Hematopoietic multipotent progenitor cell (in vitro differentiated cells): ENCODE results near the gene TENT4A. TPM values are rescaled to one million over a fixed set of nuclear protein-coding genes. Genes with fewer than 3 reads are reported as not detected.
"Not testable (repeated sequence)": the region's sequence is repeated elsewhere in the genome, so short reads cannot be mapped to it uniquely, and the experiment has no call there.

ENCODE experiments used
- DNase-seq, 3 donors: peaks; one replicate each; pipeline ENCODE4 v3.0.0-alpha.2; 2011 to 2015; ENCODE audit warnings: low read depth in 2 of 3, low spot score in 2 of 3
- total RNA-seq: library from RNA; depleted of rRNA; stranded (reverse); fragments of >200 nt; gene quantifications from one replicate; pipeline ENCODE4 v1.2.3, GENCODE V29; 2012

Gene TENT4A
- total RNA-seq, 1 donor = 14.5 TPM

DNA sequence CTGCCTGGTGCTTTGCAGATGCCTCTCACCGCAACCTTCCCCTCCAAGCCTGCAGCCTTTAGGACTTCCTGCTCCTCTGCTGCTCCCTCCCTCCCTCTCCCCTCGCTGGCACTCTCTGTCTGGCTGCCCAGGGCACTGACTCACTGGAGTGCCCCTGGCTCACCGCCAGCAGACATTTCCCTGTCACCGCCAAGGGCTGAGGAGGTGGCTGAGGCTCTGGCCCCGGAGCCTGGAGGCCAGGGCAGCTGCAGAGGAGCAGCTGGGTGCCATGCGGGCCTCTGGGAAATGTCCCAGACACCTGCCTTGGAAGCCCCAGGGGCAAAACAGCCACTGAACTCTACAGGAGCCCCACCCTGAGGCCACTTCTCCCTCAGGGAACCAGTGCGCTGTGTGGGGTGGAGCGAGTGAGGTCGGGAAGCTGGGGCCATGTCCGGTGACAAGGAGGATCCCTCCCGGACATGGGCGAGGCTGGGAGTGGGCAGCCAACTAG is 53.4 kb downstream of the TENT4A start:
- peak in 2 of 3 donors; percentile 97 for DNase-seq

- DNase-seq = no peak
Measured at GRCh38 chr5:6767481-6768063, 54.3 kb downstream of the TENT4A start.

GRCh38 chr5:6768590-6769230 is 55.5 kb downstream of the TENT4A start:
- DNase-seq = no peak

GRCh38 chr5:6770826-6771607 is 57.8 kb downstream of the TENT4A start:
- DNase-seq = no peak

DNA sequence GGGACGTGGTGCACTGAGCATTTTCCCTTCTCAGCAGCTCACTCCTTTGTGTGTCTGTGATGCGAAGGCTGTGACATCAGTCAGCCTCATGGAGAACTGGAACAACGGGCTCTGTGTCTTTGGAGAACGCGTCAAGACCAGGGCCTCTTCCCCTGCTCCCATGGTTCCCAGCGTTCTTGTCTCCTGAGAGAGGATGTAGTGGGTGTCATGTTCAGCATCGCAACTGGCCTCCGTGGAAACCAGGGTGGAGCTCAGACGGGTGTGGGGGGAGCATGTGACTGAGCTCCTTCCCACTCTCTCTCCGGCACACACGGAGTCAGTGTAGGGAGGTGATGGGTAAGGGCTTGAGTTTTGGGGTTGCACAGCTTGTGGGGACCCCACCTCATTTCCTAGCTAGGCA is 59.7 kb downstream of the TENT4A start:
- DNase-seq = no peak

DNA sequence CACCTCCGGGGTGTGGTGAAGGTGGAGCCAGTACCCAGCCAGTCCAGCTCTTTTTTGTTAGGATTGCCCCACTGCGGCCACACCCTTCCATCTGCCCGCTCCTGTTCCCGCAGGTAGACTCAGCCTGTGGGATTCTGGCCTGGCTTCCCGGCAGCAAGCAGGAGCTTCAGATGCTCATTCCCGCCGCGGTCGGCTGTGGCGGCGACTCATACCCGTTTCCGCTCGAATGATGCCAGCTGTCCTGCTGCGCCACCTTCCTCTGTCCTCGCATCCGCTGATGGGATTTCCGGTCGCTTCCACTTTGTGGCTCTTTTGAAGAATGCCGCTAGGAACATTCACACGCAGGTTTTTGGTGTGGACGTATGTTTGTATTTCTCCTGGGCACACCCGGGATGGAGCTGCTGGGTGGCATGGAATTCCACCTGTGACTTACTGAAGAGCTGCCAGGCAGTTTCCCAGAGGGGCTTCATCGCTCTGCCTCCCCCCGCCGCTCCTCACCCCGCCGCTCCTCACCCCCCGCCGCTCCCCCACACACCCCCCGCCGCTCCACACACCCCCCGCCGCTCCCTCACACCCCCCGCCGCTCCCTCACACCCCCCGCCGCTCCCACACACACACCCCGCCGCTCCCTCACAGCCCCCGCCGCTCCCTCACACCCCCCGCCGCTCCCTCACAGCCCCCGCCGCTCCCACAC is 60.3 kb downstream of the TENT4A start:
- DNase-seq = no peak

GRCh38 chr5:6774207-6774606 is 61.0 kb downstream of the TENT4A start:
- not testable (repeated sequence) for DNase-seq

DNA sequence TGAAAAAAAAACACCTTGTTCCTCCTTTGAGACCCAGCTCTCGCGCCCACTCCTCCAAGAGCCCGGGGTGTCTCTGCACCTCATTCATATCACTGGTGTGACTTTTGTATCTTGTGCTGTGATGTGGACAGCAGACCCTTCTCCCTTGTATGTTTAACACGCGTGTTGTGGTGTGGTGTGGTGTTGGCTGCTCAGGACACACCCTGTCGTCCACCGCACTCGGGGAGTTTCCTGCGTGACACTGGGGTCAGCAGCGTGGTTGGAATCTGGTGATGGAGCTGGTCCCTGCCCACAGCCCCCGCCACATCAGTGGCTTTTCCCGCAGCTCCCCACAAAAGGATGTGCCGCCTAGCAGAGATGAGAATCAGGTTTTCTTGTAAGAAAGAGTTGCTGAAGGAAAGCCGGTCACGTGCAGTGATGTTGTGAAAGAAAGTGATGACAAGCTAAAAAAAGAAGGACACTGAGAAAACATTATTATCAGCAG is 61.5 kb downstream of the TENT4A start:
- DNase-seq = peak in 1 of 3 donors; percentile 15

DNA sequence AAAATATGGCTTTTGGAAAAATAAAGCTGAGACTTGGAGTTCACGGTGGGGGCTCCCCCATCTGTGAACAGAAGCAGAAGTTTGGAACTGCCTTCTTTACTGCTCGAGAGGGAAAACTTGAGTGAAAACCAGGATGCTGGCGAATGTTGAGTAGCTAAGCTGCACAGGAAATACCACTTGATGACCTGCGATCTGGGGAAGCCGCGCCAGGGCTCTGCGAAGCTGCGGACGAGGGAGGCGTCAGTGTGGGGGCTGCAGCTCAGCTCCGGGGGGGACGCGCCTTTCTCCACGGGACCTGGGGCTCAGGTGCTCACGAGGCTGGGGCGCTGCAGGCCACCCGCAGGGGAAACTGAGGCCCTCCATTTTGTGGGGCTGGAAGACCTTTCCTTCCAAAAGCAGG is 62.3 kb downstream of the TENT4A start:
- no peak for DNase-seq

- peak in 1 of 3 donors; percentile 48 for DNase-seq
Measured at GRCh38 chr5:6780802-6781391, 67.7 kb downstream of the TENT4A start.

GRCh38 chr5:6781716-6782115 is 68.5 kb downstream of the TENT4A start:
- no peak for DNase-seq

DNA sequence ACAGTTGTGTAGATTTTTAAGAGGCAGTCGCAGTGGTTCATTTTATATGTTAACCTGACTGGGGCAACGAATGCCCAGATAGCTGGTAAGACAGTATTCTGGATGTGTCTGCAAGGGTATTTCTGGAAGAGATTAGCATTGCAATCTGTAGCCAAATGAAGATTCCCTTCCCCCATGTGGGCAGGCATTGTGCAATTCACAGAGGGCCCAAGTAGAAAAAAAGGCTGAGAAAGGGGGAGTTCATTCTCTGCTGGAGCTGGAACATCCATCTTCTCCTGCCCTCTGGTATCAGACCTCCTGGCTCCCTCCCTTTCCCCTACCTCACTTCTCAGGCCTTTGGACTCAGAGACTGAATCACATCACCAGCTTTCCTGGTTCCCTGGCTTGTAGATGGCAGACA is 70.6 kb downstream of the TENT4A start:
- no peak for DNase-seq

DNA sequence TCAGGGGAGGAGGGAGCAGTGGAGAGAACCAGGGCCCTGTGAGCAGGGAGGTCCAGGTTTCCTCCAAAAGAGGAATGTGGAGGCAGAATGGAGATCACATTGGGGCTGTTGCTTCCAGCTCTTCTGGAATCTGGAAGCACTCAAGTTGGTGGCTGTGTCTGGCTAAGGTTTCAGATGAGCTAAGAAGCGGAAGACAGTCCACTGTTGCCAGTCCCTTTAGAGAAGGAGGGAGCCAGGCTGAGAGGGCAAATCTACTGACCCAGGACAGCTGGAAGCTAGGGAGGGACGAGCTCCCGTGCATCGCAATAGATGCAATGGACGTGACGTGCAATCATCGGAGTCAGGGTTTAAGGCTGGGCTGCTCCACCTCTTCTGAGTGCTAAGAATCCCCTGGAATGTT is 71.2 kb downstream of the TENT4A start:
- no peak for DNase-seq

- no peak for DNase-seq
Measured at GRCh38 chr5:6785161-6785860, 72.1 kb downstream of the TENT4A start.

DNA sequence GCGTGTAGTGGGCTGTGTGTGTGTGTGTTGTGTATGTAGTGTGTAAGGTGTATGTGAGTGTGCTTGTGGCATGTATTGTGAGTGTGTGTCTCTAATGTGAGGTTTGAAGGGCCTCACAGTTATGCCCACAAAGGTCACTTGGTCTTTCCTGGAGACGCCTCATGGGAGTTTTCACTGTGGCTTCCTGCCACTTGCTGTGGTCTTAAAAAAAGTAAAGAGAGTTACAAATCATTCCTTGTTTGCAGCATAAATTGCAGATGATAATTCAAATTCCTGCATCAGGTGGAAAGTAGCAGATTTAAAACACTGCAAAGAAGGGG is 72.6 kb downstream of the TENT4A start:
- no peak for DNase-seq

DNA sequence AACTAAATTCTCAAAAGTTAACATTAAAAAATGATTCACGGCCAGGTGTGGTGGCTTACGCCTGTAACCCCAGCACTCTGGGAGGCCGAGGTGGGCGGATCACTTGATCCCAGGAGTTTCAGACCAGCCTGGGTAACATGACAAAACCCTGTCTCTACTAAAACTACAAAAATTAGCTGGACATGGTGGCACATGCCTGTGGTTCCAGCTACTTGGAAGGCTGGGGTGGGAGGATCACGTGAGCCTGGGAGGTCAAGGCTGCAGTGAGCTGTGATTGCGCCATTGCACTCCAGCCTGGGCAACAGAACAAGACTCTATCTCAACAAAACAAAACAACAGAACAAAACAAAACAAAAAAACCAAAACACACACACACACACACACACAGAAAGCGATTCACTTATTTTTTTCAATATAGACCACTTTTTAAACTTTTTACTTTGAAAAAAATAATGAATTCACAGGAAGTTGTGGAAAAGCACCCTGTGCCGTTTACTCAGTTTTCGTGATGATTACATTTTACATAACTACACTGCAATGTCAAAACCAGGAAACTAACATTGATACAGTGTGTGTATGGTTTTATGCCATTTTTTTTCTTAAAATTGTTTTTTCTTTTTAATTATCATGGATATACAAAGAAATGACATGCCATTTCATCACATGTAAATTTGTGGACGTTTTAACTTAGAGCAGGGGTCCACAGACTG is 73.7 kb downstream of the TENT4A start:
- peak in 1 of 3 donors; percentile 25 for DNase-seq

DNA sequence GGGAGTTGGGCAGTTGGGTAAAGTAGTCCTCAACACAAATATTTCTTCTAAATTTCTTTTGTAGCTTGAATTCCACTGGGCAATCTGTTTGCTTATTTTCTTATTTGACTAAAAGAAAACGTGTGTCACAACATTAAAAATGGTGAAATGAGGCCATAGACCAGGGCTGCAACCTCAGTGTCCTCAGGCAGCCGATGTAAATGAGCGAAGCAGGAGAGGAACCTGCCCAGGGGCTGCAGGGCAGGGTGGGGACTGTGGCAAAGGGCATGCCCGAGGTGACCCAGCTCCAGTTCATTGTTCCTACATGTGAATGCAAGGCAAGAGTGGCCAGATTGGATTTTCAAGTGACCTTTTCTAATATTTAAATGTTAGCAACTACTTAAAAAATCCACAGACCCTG is 74.7 kb downstream of the TENT4A start:
- DNase-seq = no peak

DNA sequence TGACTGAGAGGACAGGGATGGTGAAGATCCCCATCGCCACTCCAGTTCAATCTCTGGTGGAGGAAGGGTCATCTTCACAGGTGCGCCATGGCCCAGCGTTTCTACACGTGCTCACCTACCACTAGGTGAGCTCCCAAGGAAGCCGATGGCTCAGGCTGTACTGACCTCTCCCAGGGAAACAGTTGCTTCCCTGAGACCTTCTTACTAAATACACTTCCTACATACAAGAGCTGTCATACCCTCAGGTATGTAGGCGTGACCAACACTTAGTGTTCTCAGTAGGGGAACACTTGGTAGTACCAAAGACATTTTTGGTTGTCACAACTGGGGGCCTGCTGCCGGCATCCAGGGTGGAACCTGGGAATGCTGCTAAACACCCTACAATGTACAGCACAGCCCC is 75.2 kb downstream of the TENT4A start:
- no peak for DNase-seq

DNA sequence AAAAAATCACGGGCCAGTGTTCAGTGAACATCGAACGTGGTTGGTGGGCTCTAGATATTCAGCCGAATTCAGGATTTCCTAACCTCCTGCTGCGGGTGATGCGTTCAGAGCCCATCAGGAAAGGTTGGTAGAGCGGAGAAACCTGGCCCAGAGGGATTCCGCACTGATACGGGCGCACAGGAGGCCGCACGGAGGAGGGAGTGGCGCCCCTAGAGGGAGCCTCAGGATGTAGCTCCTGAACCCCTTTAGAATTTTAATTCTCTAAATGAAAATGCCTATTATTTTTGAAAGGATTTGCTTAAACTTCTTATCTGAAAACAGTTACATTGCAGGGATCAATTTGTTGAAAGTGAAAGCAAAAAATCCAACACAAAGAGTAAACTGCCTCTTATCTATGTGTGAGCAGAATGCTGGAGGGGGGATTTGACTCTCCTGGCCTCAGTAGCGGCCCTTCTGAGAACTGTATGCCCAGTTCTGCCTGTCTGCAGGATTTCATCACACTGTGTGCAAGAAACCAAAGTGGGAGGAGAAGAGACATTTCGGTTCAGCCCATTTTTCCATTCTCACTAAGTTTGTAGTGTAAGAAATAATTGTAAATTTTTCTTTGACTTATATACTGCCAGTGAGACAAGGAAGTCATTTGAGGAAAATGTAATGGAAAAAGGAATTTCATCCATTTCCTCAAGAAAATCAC is 75.9 kb downstream of the TENT4A start:
- peak in 1 of 3 donors; percentile 67 for DNase-seq
